ENCODE data around the gene ACTG2.
"Not testable (repeated sequence)": the region's sequence is repeated elsewhere in the genome, so short reads cannot be mapped to it uniquely, and the experiment has no call there.

The ACTG2 gene

DNA sequence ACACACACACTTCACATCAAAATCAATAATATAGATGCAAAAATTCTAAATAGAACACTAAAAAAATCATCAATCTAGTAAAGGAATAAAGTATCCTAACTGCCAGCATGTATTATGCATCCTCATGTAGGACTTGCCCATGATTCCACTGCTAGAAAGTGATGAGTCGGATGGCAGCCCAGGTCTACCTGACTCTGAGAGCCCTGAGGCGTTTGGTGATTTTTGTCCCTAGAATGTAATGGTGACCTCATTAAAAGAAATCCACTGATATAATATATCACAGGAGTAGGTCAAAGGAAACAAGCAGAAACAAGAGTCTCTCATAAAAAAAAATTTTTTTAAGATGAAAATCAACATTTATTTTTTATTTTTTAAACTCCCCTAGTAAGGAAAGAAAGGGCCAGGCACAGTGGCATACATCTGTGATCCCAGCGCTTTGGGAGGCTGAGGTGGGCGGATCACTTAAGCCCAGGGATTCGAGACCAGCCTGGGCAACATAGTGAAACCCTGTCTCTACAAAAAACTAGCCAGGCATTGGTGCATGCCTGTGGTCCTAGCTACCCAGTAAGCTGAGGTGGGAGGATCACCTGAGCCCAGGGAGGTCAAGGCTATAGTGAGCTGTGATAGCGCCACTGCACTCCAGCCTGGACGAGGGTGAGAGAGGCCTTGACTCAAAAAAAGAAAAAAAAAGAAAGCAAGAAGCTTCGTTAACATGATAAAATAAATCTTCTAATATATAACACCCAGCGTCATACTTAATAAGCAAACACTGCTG lies 24.4 kb upstream of the ACTG2 start:
- no peaks in the 10 kb centered on the region for H4K20me1 ChIP-seq
- H3K27ac ChIP-seq: no peak overlapping the region
- TF ChIP-seq Cebpa-rat (IDR thresholded peaks at IDR 0.05): no peak
- H3K36me3 ChIP-seq: peaks cover 57% of the 10 kb centered on the region
- H3K4me1 ChIP-seq: no peaks in the 10 kb centered on the region
- no peak overlapping the region for H3K4me3 ChIP-seq
- no peak overlapping the region for H3K9ac ChIP-seq
- no peak overlapping the region for H3K4me2 ChIP-seq
- no peaks in the 10 kb centered on the region for H3K9me3 ChIP-seq
- H3K27me3 ChIP-seq: no peaks in the 10 kb centered on the region

GRCh38 chr2:73870084-73870483 lies 22.7 kb upstream of the ACTG2 start:
- Histone ChIP-seq H3K4me3 (no peak overlapping the region), H4K20me1 (no peaks in the 10 kb centered on the region), H3K4me2 (no peak overlapping the region), H3K27ac (no peak overlapping the region), H3K36me3 (peaks cover 40% of the 10 kb centered on the region), H3K27me3 (no peaks in the 10 kb centered on the region), H3K9ac (no peak overlapping the region), H3K4me1 (no peaks in the 10 kb centered on the region), H3K9me3 (no peaks in the 10 kb centered on the region)
- TF ChIP-seq Cebpa-rat (IDR thresholded peaks at IDR 0.05): no peak

DNA sequence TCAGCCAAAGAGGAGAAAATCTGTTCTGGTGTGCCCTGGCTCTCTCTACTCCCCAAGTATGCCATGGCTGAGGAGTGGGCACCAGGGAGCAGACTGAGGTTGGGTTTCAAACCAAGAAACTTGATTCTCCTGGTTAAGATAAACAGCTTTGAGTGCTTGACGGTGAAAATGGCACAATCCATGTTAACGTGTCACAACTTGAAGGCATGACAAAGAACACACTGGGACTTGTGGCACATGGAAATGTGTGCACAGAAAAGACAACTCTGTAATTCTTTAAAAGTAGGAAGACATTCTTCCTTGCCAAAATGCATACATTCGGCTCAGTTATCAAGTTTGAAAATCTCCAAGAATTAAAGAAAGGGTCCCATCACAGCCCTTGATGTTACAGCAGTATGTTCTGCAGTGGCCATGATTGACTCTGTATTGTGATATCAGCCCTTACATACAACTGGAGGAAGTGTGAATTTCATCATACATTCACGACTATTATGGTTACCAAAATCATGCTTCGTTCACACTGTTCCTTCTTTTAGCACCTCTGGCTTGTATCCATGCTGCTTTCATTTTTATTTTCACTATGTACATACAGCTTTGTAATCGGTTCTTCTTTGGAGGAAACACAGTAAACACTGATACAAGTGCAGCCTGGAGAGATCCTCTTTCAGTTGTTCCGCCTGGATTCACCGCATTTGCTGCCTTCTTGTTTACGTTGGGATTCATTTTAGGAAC lies 15.6 kb upstream of the ACTG2 start:
- Histone ChIP-seq H3K27me3 (no peaks in the 10 kb centered on the region), H3K4me2 (no peak overlapping the region), H3K4me3 (no peak overlapping the region), H3K4me1 (no peaks in the 10 kb centered on the region), H3K36me3 (peaks cover 3% of the 10 kb centered on the region; the same call in 1 of the 2 replicates), H3K27ac (no peak overlapping the region), H4K20me1 (no peaks in the 10 kb centered on the region), H3K9ac (no peak overlapping the region), H3K9me3 (no peaks in the 10 kb centered on the region)
- TF ChIP-seq Cebpa-rat (IDR thresholded peaks at IDR 0.05): no peak

- not testable (repeated sequence) for H3K36me3 ChIP-seq, H3K27me3 ChIP-seq, H4K20me1 ChIP-seq, H3K4me2 ChIP-seq, H3K9ac ChIP-seq, H3K4me3 ChIP-seq, H3K4me1 ChIP-seq, H3K9me3 ChIP-seq, H3K27ac ChIP-seq
These were observed 14.8 kb upstream of the ACTG2 start for GRCh38 chr2:73877984-73878383.

DNA sequence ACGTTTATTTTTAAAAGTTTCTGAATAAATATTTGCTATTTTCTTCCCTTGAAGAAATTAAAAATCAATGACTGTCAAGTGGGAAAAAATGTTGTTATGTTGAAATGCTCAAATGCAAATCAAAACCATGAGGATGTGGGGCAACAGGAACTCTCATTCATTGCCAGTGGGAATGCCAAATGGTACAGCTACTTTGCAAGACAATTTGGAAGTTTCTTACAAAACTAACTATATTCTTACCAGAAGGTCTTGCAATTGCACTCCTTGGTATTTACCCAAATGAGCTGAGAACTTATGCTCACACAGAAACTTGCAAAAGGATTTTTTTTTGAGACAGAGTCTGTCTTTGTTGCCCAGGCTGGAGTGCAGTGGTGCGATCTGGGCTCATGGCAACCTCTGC lies 7.4 kb upstream of the ACTG2 start:
- TF ChIP-seq Cebpa-rat (IDR thresholded peaks at IDR 0.05): no peak
- Histone ChIP-seq H3K27me3 (no peaks in the 10 kb centered on the region), H3K36me3 (no peaks in the 10 kb centered on the region), H4K20me1 (no peaks in the 10 kb centered on the region), H3K9ac (no peak overlapping the region), H3K9me3 (no peaks in the 10 kb centered on the region), H3K4me2 (no peak overlapping the region), H3K27ac (no peak overlapping the region), H3K4me1 (no peaks in the 10 kb centered on the region), H3K4me3 (no peak overlapping the region)

GRCh38 chr2:73886357-73886756 lies 6.5 kb upstream of the ACTG2 start:
- no peak overlapping the region for H3K4me3 ChIP-seq
- no peak for TF ChIP-seq Cebpa-rat (IDR thresholded peaks at IDR 0.05)
- no peaks in the 10 kb centered on the region for H3K36me3 ChIP-seq
- no peak overlapping the region for H3K27ac ChIP-seq
- H3K9me3 ChIP-seq: no peaks in the 10 kb centered on the region
- H3K9ac ChIP-seq: no peak overlapping the region
- no peaks in the 10 kb centered on the region for H4K20me1 ChIP-seq
- H3K27me3 ChIP-seq: no peaks in the 10 kb centered on the region
- no peaks in the 10 kb centered on the region for H3K4me1 ChIP-seq
- no peak overlapping the region for H3K4me2 ChIP-seq

DNA sequence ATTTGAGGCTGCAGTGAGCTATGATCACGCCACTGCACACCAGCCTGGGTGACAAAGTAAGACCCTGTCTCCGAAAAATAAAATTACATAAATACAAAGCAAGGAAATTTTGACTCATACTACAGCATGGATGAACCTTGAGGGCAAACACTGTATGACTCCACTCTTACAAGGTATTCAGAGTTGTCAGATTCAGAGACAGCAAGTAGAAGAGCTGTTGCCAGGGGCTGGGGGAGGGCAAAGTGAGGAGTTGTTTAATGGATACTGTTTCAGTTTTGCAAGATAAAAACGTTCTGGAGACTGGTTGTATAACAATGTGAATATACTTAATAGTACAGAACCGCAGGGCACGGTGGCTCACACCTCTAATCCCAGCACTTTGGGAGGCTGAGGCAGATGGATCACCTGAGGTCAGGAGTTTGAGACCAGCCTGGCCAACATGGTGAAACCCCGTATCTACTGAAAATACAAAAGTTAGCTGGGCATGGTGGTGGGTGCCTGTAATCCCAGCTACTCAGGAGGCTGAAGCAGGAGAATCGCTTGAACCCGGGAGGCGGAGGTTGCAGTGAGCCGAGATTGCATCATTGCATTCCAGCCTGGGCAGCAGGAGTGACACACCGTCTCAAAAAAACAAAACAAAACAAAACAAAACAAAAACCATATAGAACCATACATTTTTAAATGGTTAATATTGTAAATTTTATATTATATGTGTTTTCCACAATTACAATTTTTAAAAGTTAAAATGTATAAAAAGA lies 5.0 kb upstream of the ACTG2 start:
- H4K20me1 ChIP-seq, H3K9me3 ChIP-seq: not testable (repeated sequence)

DNA sequence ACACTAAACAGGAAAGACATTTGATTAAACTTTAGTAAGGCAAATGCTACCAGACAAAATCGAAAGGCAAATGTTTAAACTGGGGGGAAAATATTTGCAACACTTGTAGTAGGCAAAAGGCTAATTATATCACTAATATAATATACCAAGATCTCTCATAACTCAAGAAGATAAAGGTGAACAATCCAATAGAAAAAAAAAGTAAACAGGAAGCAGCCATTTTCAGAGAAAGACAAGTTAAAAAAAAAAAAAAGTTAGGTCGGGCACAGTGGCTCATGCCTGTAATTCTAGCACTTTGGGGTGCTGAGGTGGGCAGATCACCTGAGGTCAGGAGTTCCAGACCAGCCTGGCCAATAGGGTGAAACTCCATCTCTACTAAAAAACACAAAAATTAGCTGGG lies 4.4 kb upstream of the ACTG2 start:
- Histone ChIP-seq H3K27me3 (no peaks in the 10 kb centered on the region), H3K4me2 (no peak overlapping the region), H4K20me1 (no peaks in the 10 kb centered on the region), H3K4me3 (no peak overlapping the region), H3K27ac (no peak overlapping the region), H3K4me1 (no peaks in the 10 kb centered on the region), H3K36me3 (no peaks in the 10 kb centered on the region), H3K9ac (no peak overlapping the region), H3K9me3 (no peaks in the 10 kb centered on the region)
- TF ChIP-seq Cebpa-rat (IDR thresholded peaks at IDR 0.05): no peak

More for the DNA sequence above, 5.0 kb upstream of the ACTG2 start:
- H3K4me2 ChIP-seq, H3K27me3 ChIP-seq, H3K9ac ChIP-seq, H3K27ac ChIP-seq, H3K4me1 ChIP-seq, H3K36me3 ChIP-seq, H3K4me3 ChIP-seq: not testable (repeated sequence)

DNA sequence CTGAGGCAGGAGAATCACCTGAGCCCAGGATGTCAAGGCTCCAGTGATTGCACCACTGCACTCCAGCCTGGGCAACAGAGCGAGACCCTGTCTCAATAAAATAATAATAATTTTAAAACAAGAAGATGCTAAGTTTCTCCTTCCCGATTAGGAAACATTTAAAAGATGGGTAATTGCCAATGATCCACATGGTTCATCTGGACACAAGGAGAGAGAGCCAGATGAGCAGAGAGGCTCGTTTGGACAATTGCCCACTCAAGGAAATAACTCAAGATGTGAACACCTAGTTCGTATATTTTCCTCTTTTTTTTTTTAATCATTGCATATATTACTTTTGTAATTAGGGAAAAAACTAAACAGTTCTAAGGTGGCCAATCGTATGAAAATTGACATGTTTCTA lies 3.6 kb upstream of the ACTG2 start:
- H3K27ac ChIP-seq: no peak overlapping the region
- no peaks in the 10 kb centered on the region for H3K4me1 ChIP-seq
- no peak overlapping the region for H3K9ac ChIP-seq
- no peaks in the 10 kb centered on the region for H3K27me3 ChIP-seq
- no peak overlapping the region for H3K4me3 ChIP-seq
- H3K4me2 ChIP-seq: no peak overlapping the region
- H3K36me3 ChIP-seq: no peaks in the 10 kb centered on the region
- no peaks in the 10 kb centered on the region for H3K9me3 ChIP-seq
- TF ChIP-seq Cebpa-rat (IDR thresholded peaks at IDR 0.05): no peak
- H4K20me1 ChIP-seq: no peaks in the 10 kb centered on the region
